Measurements from ENCODE around the gene TREM1.

Gene TREM1

DNA sequence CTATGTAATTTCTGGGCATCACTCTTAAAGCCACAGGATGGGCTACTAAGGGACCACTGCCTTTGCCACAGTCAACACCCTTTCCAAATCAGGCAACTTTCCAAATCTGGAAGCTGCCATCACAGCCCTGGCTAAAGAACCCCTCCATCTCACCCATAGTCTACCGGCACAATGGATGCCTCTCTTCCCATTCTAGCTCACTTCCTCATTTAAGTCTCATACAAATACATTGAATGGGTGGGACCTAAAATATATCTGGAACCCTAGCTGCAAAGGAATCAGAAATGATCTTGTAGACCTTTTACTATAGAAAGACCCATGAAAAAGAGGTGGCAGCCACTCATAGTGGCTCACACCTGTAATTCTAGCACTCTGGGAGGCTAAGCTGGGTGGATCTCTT is 61.7 kb downstream of the TREM1 start:
- no peak overlapping the region for H3K4me3 ChIP-seq (ENCODE audit: low read depth, low read length)
- TF ChIP-seq CTCF (IDR thresholded peaks at IDR 0.05; ENCODE audit: insufficient read depth, low read depth, low read length, missing control alignments) = no peak
- DNase-seq (ENCODE audit: low read depth) = no peak

Measured in GM12865 (cell line).